HG02571 (cell line): ENCODE data around the gene RERE.

Experiments used
- ATAC-seq: cut with Tn5 transposase; IDR thresholded peaks from one replicate; pipeline ENCODE4 v1.9.1; 2021; ENCODE audit warnings: mild to moderate bottlenecking, moderate library complexity; ENCODE audit not compliant: unreplicated experiment

The RERE gene

DNA sequence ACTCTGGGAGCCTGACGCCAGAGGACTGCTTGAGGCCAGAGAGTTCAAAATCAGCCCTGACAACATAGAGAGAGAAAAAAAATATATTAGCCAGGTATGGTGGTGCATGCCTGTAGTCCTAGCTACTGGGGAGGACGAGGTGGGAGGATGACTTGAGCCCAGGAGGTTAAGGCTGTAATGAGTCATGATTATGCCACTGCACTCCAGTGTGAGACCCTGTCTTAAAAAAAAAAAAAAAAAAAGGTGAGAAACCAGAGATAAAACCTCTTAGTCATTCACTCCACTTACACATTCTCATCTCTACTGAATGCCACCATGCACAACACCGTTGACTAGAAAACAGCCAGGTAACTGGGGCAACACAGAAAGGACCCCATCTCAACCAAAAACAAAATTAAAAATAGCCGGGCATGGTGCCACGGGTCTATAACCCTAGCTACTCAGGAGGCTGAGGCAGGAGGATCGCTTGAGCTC lies 321.5 kb downstream of the RERE start:
- no peak for ATAC-seq

- ATAC-seq = no peak
Measured at GRCh38 chr1:8494681-8495080, 322.8 kb downstream of the RERE start.

GRCh38 chr1:8493916-8494540 lies 323.4 kb downstream of the RERE start:
- ATAC-seq = no peak

DNA sequence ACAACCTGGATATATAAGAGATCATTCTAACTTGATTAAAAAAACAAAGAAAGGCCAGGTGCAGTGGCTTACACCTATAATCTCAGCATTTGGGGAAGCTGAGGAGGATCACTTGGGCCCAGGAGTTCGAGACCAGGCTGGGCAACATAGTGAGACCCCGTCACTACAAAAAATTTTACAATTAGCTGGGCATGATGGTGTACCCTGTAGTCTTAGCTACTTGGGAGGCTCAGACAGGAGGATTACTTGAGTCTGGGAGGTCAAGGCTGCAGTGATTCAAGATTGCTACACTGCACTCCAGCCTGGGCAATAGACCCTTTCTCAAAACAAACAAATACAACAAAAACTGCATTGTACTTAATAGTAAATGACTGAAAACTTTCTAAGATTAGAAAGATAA lies 330.2 kb downstream of the RERE start:
- no peak for ATAC-seq

DNA sequence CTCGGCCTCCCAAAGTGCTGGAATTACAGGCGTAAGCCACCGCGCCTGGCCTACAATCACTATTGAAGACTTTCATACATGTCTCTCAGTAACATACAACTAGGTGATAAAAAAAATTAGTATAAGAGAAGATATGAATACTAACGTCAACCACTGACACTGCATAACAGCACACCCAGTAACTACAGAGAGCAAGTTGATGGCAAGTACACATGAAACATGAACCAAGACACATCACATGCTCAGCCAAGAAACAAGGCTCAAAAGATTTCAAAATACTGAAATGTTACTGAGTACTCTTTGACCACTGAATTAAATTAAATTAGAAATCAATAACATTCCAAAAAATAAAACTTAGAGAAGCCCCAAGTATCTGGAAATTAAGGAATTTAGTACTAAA lies 331.4 kb downstream of the RERE start:
- no peak for ATAC-seq

GRCh38 chr1:8483586-8483985 lies 333.9 kb downstream of the RERE start:
- ATAC-seq = no peak

- no peak for ATAC-seq
Measured at GRCh38 chr1:8482979-8483381, 334.5 kb downstream of the RERE start.

GRCh38 chr1:8481650-8482380 lies 335.6 kb downstream of the RERE start:
- no peak for ATAC-seq

DNA sequence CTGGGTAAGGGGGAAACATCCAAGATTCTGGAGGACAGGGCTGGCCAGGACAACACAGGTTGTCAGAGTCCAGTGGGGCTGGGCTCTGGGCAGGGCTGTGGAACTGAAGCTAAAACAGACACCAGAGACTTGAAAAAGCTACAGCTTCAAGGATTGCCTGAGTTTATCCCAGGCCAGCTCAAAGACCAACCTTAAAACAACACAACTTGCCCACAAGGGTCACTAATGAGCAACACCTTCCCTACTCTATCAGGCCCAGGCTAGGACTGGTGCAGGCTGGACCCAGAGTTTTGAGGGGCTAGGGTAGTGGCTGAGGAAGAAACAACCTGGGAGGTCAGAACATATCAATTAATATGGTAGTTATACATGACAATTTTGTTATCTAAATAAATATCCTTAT lies 338.9 kb downstream of the RERE start:
- ATAC-seq = no peak

- no peak for ATAC-seq
Measured at GRCh38 chr1:8477983-8478362, 339.5 kb downstream of the RERE start.

GRCh38 chr1:8477166-8477982 lies 340.1 kb downstream of the RERE start:
- ATAC-seq = peak; percentile 66

DNA sequence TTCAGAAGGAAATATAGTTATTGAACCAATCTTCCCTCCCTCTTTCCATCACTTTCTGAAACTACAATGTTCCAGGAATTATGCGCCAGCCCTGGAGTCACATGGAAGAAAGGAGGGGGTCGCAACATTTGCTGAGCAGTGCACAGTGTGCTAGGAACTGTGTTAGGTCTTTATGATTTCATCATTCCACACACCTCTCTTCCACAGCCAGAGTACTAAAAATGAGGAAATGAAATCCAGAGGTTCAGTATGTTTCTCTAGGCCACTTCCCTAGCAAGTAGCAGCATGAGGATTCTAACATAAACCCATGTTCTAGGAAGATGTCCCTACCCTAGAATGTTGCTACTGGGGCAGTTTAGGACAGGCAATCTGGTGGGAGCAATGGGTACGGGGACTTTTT lies 341.4 kb downstream of the RERE start:
- ATAC-seq = no peak

DNA sequence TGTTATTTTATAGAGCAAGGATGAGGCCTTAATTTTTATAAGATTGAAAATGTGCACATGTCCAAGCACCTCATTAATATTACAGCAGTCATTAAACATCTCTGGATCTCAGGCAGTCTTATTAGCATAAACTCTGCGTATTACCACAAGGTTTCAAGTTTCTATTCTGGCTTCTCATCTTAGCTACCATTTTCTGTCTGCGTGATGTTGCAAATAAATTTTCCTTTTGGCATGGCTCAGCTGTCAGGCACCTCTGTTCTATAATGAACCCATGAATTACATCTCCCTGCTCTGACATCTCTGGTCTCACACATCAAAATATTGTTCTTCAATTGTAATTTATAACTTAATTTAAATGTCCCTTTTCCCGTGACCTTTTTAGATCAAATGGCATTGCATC lies 343.1 kb downstream of the RERE start:
- ATAC-seq = no peak

DNA sequence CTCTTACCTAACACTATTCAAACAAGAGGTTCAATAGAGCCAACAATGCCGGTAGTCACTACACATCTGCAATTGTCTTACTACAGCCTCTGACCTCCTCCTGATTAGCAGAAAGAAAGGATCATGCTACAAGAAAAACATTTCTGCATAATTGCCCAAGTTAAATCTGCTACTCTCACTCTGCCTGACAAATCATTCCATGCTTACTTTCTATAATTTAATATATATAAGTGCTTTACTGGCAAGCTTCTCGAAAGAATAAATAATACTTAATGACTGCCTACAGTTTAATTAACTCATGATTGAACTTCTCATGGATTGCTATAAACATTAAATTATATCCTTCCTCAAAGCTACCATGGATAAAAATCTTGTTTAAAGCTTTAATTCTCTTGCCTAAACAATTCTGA lies 343.5 kb downstream of the RERE start:
- ATAC-seq = no peak

DNA sequence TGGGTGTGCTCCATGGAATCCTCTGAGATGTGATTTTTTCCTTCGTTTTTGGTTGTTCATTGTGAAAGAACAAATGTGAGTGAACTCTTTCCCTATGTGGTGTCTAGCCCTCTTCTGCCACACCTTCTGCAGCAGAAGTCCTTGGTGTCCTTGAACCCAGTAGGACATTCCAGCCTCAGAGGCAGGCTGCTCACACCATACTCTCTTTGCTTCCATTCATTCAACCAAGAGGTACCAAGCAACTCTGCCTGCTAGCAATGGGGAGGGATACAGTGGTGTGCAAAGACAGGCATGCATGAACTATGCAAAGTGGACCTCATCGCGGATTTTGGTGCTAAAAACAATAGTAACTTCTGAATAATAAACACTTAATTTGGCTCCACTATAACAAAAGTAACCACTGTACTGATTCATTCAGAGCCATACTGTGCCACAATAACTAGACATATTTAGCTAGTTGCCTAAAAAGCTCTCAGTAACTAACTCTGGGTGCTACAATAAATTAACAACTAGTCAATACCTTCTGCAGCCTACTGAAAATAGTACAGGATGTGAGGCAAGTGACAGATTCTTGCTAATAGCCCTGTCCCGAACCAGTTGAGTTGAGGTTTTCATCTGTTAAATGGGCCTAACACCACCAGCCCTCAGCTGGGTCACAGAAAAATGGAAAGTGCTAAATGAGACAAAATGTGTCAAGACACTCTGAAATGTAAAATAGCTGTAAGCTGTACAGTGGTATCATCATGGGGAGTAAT lies 344.1 kb downstream of the RERE start:
- ATAC-seq = no peak

DNA sequence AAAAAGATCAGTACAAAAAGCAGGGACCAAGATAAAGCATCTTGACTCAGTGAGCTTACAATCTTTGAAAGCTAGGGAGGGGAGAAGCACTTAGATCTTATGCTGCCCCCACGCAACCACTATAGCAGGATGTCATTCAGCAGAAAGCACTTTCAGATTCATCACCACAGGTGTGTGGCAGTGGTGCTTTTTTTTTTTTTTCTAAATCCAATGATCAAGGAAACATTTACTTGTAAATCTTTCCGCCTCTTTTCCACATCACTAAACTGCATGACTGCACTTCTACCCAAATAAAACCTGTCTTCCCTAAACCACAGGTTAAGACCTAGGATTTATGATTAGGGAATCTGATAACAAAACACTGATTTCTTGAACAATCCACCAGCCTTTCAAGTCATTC lies 344.8 kb downstream of the RERE start:
- no peak for ATAC-seq

DNA sequence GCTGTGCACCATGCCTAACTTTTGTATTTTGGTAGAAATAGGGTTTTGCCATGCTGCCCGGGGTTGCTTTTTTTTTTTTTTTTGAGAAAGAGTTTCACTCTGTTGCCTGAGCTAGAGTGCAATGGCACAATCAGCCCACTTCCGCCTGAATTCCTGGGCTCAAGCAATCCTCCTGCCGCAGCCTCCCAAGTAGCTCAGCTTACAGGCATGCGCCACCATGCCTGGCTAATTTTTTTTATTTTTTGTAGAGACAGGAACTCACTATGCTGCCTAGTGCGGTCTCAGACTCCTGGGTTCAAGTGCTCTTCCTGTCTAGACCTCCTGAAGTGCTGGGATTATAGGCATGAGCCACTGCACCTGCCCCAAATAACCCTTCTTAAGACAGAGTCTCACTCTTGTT lies 346.0 kb downstream of the RERE start:
- ATAC-seq = no peak

DNA sequence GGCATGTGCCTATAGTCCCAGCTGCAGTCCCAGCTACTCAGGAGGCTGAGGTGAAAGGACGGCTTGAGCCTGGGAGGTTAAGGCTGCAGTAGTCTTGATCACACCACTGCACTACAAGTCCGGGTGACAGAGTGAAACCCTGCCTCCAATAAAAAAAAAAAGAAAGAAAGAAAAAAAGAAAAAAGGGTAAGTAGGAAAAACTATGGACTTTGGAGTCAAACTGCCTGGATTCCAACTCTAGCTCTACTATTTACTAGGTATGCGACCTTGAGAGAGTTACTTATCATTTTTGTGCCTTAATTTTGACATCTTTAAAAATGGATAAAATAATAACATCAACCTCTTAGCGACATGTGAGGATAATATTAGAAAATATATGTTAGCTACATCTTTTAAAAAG lies 348.7 kb downstream of the RERE start:
- no peak for ATAC-seq

- no peak for ATAC-seq
Measured at GRCh38 chr1:8467308-8467707, 350.1 kb downstream of the RERE start.

GRCh38 chr1:8465692-8466091 lies 351.7 kb downstream of the RERE start:
- no peak for ATAC-seq

GRCh38 chr1:8465013-8465412 lies 352.4 kb downstream of the RERE start:
- no peak for ATAC-seq
